Tibial nerve (tissue), 4 donors: Measurements from ENCODE around the gene FMO4. TPM values are rescaled to one million over a fixed set of nuclear protein-coding genes. Genes with fewer than 3 reads are reported as not detected.
"Not testable (repeated sequence)": the region's sequence is repeated elsewhere in the genome, so short reads cannot be mapped to it uniquely, and the experiment has no call there.

Source experiments
- DNase-seq, 2 donors: peaks; one replicate each; pipeline ENCODE4 v3.0.0-alpha.2; 2019; ENCODE audit warnings: low spot score in 2 of 2
- H3K27ac ChIP-seq, 4 donors: fragments of 200-600 bp; sonication (generic) in 3 of 4; one replicate each; pipeline ENCODE4 v1.5.1; 2017 to 2019; ENCODE audit warnings: mild to moderate bottlenecking in 1 of 4
- H3K27me3 ChIP-seq, 2 donors: fragments of 200-600 bp; sonication (generic) in 1 of 2; one replicate each; pipeline versions ENCODE4 v1.5.1 to v1.6.0; 2017 to 2019
- H3K36me3 ChIP-seq, 3 donors: fragments of 200-600 bp; sonication (generic); one replicate each; pipeline ENCODE4 v1.5.1; 2018 to 2019
- H3K4me1 ChIP-seq, 4 donors: fragments of 200-600 bp; sonication (generic) in 3 of 4; one replicate each; pipeline ENCODE4 v1.5.1; 2017 to 2019
- H3K4me3 ChIP-seq, 4 donors: fragments of 200-600 bp; sonication (generic) in 3 of 4; one replicate each; pipeline ENCODE4 v1.5.1; 2017 to 2019; ENCODE audit warnings: mild to moderate bottlenecking in 1 of 4, moderate library complexity in 1 of 4
- H3K9me3 ChIP-seq, 4 donors: fragments of 200-600 bp; sonication (generic) in 3 of 4; one replicate each; pipeline ENCODE4 v1.5.1; 2017 to 2019
- CTCF ChIP-seq, 5 experiments: fragments of 200-600 bp in 3 of 5; fragments of 450-650 bp in 2 of 5; sonication (generic) in 3 of 5; IDR thresholded peaks; one replicate each; pipeline ENCODE4 v1.5.1; 2016 to 2019; ENCODE audit warnings: antibody characterized with exemption in 5 of 5, mild to moderate bottlenecking in 3 of 5, moderate library complexity in 2 of 5
- EP300 ChIP-seq, 2 donors: sonication (generic); formaldehyde crosslinking; IDR thresholded peaks; one replicate each; pipeline ENCODE4 v1.6.1; 2017; ENCODE audit warnings: antibody characterized with exemption in 2 of 2, mild to moderate bottlenecking in 1 of 2
- POLR2A ChIP-seq, 2 donors: fragments of 450-650 bp; IDR thresholded peaks; one replicate each; pipeline ENCODE4 v1.6.1; 2017; ENCODE audit warnings: antibody characterized with exemption in 2 of 2, mild to moderate bottlenecking in 2 of 2, moderate library complexity in 2 of 2
- WGBS, 2 donors: methylation state at CpG; one replicate each; pipeline ENCODE4 v1.1.5; 2018; 5-methylcytosine and 5-hydroxymethylcytosine counted together
- total RNA-seq, 4 donors: library from RNA; depleted of rRNA; stranded (reverse); fragments of >200 nt; gene quantifications; one replicate each; pipeline ENCODE4 v1.1.0, GENCODE V29; 2016

FMO4 gene
- total RNA-seq, 4 donors from 2014 or later, result 2.4 to 27.3 (median 3.9) TPM

- H3K4me1 ChIP-seq, result no peaks in the 10 kb centered on the region
- H3K4me3 ChIP-seq, result no peak overlapping the region
- no peak overlapping the region for H3K27ac ChIP-seq
- H3K27me3 ChIP-seq, result no peaks in the 10 kb centered on the region
- no peaks in the 10 kb centered on the region for H3K36me3 ChIP-seq
- 82 to 86% methylated on average over 2 of the region's 2 CpGs for WGBS, 2 donors
- DNase-seq, result no peak
- no peaks in the 10 kb centered on the region for H3K9me3 ChIP-seq
- TF ChIP-seq POLR2A (IDR thresholded peaks at IDR 0.05) (no peak), EP300 (IDR thresholded peaks at IDR 0.05) (no peak), CTCF (IDR thresholded peaks at IDR 0.05) (no peak)
These were observed 38.6 kb downstream of the FMO4 start for GRCh38 chr1:171352554-171352953.

GRCh38 chr1:171355727-171356126 lies 41.7 kb downstream of the FMO4 start:
- Histone ChIP-seq H3K9me3 (no peaks in the 10 kb centered on the region), H3K27me3 (no peaks in the 10 kb centered on the region), H3K27ac (no peak overlapping the region), H3K4me1 (no peaks in the 10 kb centered on the region), H3K36me3 (no peaks in the 10 kb centered on the region), H3K4me3 (no peak overlapping the region)
- no peak for DNase-seq
- TF ChIP-seq CTCF (IDR thresholded peaks at IDR 0.05), result no peak
- TF ChIP-seq POLR2A (IDR thresholded peaks at IDR 0.05), result no peak
- no peak for TF ChIP-seq EP300 (IDR thresholded peaks at IDR 0.05)
- 66 to 80% methylated on average over 3 of the region's 3 CpGs for WGBS, 2 donors

- Histone ChIP-seq H3K27ac (no peak overlapping the region), H3K27me3 (no peaks in the 10 kb centered on the region), H3K4me1 (no peaks in the 10 kb centered on the region), H3K4me3 (no peak overlapping the region), H3K9me3 (no peaks in the 10 kb centered on the region), H3K36me3 (no peaks in the 10 kb centered on the region)
- no peak for TF ChIP-seq EP300 (IDR thresholded peaks at IDR 0.05)
- TF ChIP-seq POLR2A (IDR thresholded peaks at IDR 0.05), result no peak
- no peak for TF ChIP-seq CTCF (IDR thresholded peaks at IDR 0.05)
- DNase-seq, result no peak
- whole genome bisulfite sequencing, 2 donors, result 56 to 78% methylated on average over 4 of the region's 4 CpGs
These were observed 43.2 kb downstream of the FMO4 start for GRCh38 chr1:171357179-171357578.

GRCh38 chr1:171359355-171359648 lies 45.3 kb downstream of the FMO4 start:
- H3K4me3 ChIP-seq, H3K4me1 ChIP-seq, DNase-seq, H3K36me3 ChIP-seq, H3K27ac ChIP-seq, H3K27me3 ChIP-seq: not testable (repeated sequence)
- WGBS, 2 donors, result 80 to 87% methylated on average over 7 of the region's 7 CpGs
- peaks cover 0 to 15% (median 0%) of the 10 kb centered on the region in 4 donors for H3K9me3 ChIP-seq

- H3K9me3 ChIP-seq, result peaks cover 0 to 18% (median 0%) of the 10 kb centered on the region in 4 donors
- H3K4me1 ChIP-seq, DNase-seq, H3K36me3 ChIP-seq, H3K4me3 ChIP-seq, H3K27me3 ChIP-seq, H3K27ac ChIP-seq: not testable (repeated sequence)
- WGBS, 2 donors, result 76 to 80% methylated on average over 9 of the region's 9 CpGs
These were observed 45.9 kb downstream of the FMO4 start for GRCh38 chr1:171359731-171360527.

GRCh38 chr1:171366085-171366484 lies 52.1 kb downstream of the FMO4 start:
- no peak for DNase-seq
- WGBS, 2 donors, result 86 to 90% methylated on average over 6 of the region's 6 CpGs
- H3K36me3 ChIP-seq, result no peaks in the 10 kb centered on the region
- no peaks in the 10 kb centered on the region for H3K27me3 ChIP-seq
- no peak overlapping the region for H3K4me3 ChIP-seq
- H3K4me1 ChIP-seq, result no peaks in the 10 kb centered on the region
- TF ChIP-seq POLR2A (IDR thresholded peaks at IDR 0.05), result no peak
- no peak for TF ChIP-seq CTCF (IDR thresholded peaks at IDR 0.05)
- TF ChIP-seq EP300 (IDR thresholded peaks at IDR 0.05), result no peak
- peaks cover 0 to 21% (median 0%) of the 10 kb centered on the region in 4 donors for H3K9me3 ChIP-seq
- H3K27ac ChIP-seq, result no peak overlapping the region
